MM.1S (cell line): Measurements from ENCODE around the gene AGAP1.

Source experiments
- CTCF ChIP-seq: fragments of 300-600 bp; sonication (generic); IDR thresholded peaks from 2 replicates; pipeline ENCODE4 v1.5.1; 2016; ENCODE audit warnings: antibody characterized with exemption, low read length, mixed read lengths
- EZH2 ChIP-seq: fragments of 300-600 bp; sonication (generic); optimal IDR thresholded peaks from 2 replicates; pipeline ENCODE3; 2017; ENCODE audit warnings: low read depth, mild to moderate bottlenecking, antibody characterized with exemption, low read length, mixed read lengths
- EZH2phosphoT487 ChIP-seq: fragments of 300-600 bp; sonication (generic); IDR thresholded peaks from 2 replicates; pipeline ENCODE4 v1.6.1; 2018; ENCODE audit warnings: antibody characterized with exemption, low read length

GRCh38 chr2:235926229-235926628, 432.4 kb downstream of the AGAP1 start:
- TF ChIP-seq CTCF (no peak), EZH2 (no peak), EZH2phosphoT487 (no peak)
